ENCODE measurements around the gene BMF.

DNA sequence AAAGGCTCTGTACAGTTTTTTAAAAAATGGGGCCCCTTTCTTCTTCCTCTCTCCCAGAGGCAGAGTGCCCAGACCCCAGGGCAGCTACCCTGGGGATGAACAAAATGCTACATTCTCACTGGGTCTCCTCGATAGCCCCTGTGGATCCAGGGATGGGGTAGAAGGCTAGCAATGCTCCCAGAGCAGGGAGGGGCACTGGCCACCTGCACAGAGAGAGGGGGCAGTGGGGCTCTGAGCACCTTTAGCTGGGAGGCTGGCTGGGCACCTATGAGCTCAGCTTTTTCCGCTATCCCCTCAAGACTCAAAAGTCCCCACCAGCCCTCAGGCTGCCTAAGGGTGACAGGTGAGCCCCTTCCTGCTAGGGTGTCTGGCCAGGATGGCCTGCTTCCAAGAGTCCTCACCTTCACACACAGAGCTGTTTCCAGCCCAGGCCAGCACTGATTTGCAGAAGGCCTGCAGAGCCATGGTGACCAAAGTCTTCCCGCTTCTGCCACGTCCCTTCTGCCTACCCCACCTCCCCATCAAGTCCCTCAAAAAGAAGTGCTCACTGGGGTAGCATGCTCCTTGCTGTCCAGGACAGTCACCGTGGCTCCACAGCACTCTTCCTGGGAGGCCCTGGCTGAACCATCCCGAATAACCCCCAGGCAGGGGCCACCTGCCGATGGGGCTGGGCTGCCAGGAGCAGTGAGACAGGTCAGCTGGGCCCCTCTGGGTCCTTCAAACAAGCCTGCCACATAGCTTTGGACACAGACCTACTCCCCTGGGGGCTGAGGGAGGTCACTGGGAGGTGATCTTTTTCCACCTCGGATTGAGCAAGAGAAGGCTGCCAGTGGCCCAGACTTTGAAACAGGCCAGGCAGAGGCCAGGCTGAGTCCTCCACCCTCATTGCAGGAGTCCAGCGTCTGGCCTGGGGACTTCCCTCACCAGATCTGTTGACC lies 20.4 kb downstream of the BMF start:
- TF ChIP-seq, protein P1, sequence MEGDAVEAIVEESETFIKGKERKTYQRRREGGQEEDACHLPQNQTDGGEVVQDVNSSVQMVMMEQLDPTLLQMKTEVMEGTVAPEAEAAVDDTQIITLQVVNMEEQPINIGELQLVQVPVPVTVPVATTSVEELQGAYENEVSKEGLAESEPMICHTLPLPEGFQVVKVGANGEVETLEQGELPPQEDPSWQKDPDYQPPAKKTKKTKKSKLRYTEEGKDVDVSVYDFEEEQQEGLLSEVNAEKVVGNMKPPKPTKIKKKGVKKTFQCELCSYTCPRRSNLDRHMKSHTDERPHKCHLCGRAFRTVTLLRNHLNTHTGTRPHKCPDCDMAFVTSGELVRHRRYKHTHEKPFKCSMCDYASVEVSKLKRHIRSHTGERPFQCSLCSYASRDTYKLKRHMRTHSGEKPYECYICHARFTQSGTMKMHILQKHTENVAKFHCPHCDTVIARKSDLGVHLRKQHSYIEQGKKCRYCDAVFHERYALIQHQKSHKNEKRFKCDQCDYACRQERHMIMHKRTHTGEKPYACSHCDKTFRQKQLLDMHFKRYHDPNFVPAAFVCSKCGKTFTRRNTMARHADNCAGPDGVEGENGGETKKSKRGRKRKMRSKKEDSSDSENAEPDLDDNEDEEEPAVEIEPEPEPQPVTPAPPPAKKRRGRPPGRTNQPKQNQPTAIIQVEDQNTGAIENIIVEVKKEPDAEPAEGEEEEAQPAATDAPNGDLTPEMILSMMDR (IDR thresholded peaks at IDR 0.05; ENCODE audit: extremely low read depth in 1 of 2, insufficient read depth in 1 of 2, low read depth in 1 of 2, low read length in 2 of 2): no peak
- TF ChIP-seq, protein P2, sequence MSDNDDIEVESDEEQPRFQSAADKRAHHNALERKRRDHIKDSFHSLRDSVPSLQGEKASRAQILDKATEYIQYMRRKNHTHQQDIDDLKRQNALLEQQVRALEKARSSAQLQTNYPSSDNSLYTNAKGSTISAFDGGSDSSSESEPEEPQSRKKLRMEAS (IDR thresholded peaks at IDR 0.05; ENCODE audit: insufficient read depth, insufficient read length): no peak
- TF ChIP-seq POLR2A (IDR thresholded peaks at IDR 0.05; ENCODE audit: low read depth, low read length) (no peak), GATA2 (IDR thresholded peaks at IDR 0.05; ENCODE audit: insufficient read depth, insufficient read length, low read depth, low read length) (no peak), POLR2AphosphoS5 (IDR thresholded peaks at IDR 0.05; ENCODE audit: insufficient read depth, low read depth, low read length) (no peak), EZH2 (IDR thresholded peaks at IDR 0.05; ENCODE audit: borderline replicate concordance, low read depth, low read length, severe bottlenecking) (no peak), FOS (IDR thresholded peaks at IDR 0.05; ENCODE audit: borderline replicate concordance, insufficient read depth, low read length) (no peak)

Data from endothelial cell of umbilical vein (primary cell).